A549 (cell line): ENCODE results near the gene METTL5.

ENCODE experiments used
- HOXA7 ChIP-seq: fragments of 250-450 bp; sonication (Bioruptor Pico); IDR thresholded peaks from 2 replicates; pipeline ENCODE4 v1.5.0; 2020; ENCODE audit warnings: mild to moderate bottlenecking, moderate library complexity
- NFE2L2 ChIP-seq: fragments of 150-350 bp; conservative IDR thresholded peaks from 2 replicates; pipeline ENCODE4 v1.6.1; 2014; ENCODE audit warnings: low read length
- POLR2A ChIP-seq: IDR thresholded peaks from 2 replicates; pipeline ENCODE4 v1.6.1; 2012; ENCODE audit warnings: mild to moderate bottlenecking, low read length
- TF ChIP-seq, protein P1 (sequence below): IDR thresholded peaks from 2 replicates; pipeline ENCODE4 v1.6.1; 2012
- TF ChIP-seq, protein P2 (sequence below): fragments of >200 bp; sonication (Bioruptor Twin); formaldehyde crosslinking; IDR thresholded peaks from 3 replicates; pipeline ENCODE4 v1.5.1; 2016

DNA sequence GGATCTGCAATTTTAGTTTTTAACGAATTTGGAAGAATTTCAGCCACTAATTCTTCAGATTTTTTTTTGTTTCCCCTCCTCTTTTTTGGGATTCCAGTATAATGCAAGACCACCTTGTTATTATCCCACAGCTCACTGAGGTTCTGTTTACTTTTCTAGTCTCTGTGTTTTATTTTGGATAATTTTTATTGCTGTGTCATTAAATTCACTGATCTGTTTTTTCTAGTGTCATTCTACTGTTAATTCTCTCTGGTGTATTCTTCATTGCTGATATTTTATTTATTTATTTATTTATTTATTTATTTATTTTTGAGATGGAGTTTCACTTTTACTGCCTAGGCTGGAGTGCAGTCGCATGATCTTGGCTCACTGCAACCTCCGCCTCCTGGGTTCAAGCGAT is 34.7 kb upstream of the METTL5 start:
- TF ChIP-seq POLR2A (no peak), NFE2L2 (no peak), HOXA7 (CRISPR knock-in tag) (no peak)
- TF ChIP-seq, protein P1, sequence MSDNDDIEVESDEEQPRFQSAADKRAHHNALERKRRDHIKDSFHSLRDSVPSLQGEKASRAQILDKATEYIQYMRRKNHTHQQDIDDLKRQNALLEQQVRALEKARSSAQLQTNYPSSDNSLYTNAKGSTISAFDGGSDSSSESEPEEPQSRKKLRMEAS, result no peak
- TF ChIP-seq, protein P2, sequence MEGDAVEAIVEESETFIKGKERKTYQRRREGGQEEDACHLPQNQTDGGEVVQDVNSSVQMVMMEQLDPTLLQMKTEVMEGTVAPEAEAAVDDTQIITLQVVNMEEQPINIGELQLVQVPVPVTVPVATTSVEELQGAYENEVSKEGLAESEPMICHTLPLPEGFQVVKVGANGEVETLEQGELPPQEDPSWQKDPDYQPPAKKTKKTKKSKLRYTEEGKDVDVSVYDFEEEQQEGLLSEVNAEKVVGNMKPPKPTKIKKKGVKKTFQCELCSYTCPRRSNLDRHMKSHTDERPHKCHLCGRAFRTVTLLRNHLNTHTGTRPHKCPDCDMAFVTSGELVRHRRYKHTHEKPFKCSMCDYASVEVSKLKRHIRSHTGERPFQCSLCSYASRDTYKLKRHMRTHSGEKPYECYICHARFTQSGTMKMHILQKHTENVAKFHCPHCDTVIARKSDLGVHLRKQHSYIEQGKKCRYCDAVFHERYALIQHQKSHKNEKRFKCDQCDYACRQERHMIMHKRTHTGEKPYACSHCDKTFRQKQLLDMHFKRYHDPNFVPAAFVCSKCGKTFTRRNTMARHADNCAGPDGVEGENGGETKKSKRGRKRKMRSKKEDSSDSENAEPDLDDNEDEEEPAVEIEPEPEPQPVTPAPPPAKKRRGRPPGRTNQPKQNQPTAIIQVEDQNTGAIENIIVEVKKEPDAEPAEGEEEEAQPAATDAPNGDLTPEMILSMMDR, result no peak
